HG02571 (cell line): ENCODE results near the gene PRELID1.

Source experiments
- ATAC-seq: cut with Tn5 transposase; IDR thresholded peaks from one replicate; pipeline ENCODE4 v1.9.1; 2021; ENCODE audit warnings: mild to moderate bottlenecking, moderate library complexity; ENCODE audit not compliant: unreplicated experiment

Gene PRELID1

GRCh38 chr5:177312649-177313181 lies 9.1 kb downstream of the PRELID1 start:
- no peak for ATAC-seq

GRCh38 chr5:177313561-177314259 lies 10.1 kb downstream of the PRELID1 start:
- no peak for ATAC-seq

GRCh38 chr5:177314376-177315342 lies 11.1 kb downstream of the PRELID1 start:
- no peak for ATAC-seq

GRCh38 chr5:177315411-177315810 lies 11.8 kb downstream of the PRELID1 start:
- no peak for ATAC-seq

- ATAC-seq: no peak
Observed at GRCh38 chr5:177316005-177316404, 12.4 kb downstream of the PRELID1 start.

GRCh38 chr5:177317959-177318377 lies 14.4 kb downstream of the PRELID1 start:
- ATAC-seq: no peak

- ATAC-seq: no peak
Observed at GRCh38 chr5:177319913-177320588, 16.5 kb downstream of the PRELID1 start.

GRCh38 chr5:177320879-177321278 lies 17.3 kb downstream of the PRELID1 start:
- ATAC-seq: no peak

GRCh38 chr5:177325868-177326381 lies 22.3 kb downstream of the PRELID1 start:
- no peak for ATAC-seq

- no peak for ATAC-seq
Observed at GRCh38 chr5:177327539-177328522, 24.2 kb downstream of the PRELID1 start.

GRCh38 chr5:177328545-177329231 lies 25.1 kb downstream of the PRELID1 start:
- no peak for ATAC-seq

GRCh38 chr5:177329883-177330282 lies 26.3 kb downstream of the PRELID1 start:
- no peak for ATAC-seq

GRCh38 chr5:177330991-177331842 lies 27.6 kb downstream of the PRELID1 start:
- ATAC-seq: no peak

- no peak for ATAC-seq
Observed at GRCh38 chr5:177332031-177332895, 28.7 kb downstream of the PRELID1 start.

- no peak for ATAC-seq
Observed at GRCh38 chr5:177332896-177333260, 29.3 kb downstream of the PRELID1 start.

- no peak for ATAC-seq
Observed at GRCh38 chr5:177333420-177334154, 30.0 kb downstream of the PRELID1 start.

GRCh38 chr5:177334155-177334551 lies 30.6 kb downstream of the PRELID1 start:
- ATAC-seq: no peak
